ENCODE data around the gene MACROD2.

- TF ChIP-seq, protein P1, sequence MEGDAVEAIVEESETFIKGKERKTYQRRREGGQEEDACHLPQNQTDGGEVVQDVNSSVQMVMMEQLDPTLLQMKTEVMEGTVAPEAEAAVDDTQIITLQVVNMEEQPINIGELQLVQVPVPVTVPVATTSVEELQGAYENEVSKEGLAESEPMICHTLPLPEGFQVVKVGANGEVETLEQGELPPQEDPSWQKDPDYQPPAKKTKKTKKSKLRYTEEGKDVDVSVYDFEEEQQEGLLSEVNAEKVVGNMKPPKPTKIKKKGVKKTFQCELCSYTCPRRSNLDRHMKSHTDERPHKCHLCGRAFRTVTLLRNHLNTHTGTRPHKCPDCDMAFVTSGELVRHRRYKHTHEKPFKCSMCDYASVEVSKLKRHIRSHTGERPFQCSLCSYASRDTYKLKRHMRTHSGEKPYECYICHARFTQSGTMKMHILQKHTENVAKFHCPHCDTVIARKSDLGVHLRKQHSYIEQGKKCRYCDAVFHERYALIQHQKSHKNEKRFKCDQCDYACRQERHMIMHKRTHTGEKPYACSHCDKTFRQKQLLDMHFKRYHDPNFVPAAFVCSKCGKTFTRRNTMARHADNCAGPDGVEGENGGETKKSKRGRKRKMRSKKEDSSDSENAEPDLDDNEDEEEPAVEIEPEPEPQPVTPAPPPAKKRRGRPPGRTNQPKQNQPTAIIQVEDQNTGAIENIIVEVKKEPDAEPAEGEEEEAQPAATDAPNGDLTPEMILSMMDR (conservative IDR thresholded peaks at IDR 0.05) = no peak
- TF ChIP-seq ZFX (IDR thresholded peaks at IDR 0.05) = no peak
Observed at GRCh38 chr20:14953736-14954135, 958.4 kb downstream of the MACROD2 start.
